ENCODE results near the gene EXOC6B. TPM values are rescaled to one million over a fixed set of nuclear protein-coding genes. Genes with fewer than 3 reads are reported as not detected.

Gene EXOC6B
- total and polyA plus RNA-seq, 8 donors = 3.4 to 57.2 (median 27.1) TPM

DNA sequence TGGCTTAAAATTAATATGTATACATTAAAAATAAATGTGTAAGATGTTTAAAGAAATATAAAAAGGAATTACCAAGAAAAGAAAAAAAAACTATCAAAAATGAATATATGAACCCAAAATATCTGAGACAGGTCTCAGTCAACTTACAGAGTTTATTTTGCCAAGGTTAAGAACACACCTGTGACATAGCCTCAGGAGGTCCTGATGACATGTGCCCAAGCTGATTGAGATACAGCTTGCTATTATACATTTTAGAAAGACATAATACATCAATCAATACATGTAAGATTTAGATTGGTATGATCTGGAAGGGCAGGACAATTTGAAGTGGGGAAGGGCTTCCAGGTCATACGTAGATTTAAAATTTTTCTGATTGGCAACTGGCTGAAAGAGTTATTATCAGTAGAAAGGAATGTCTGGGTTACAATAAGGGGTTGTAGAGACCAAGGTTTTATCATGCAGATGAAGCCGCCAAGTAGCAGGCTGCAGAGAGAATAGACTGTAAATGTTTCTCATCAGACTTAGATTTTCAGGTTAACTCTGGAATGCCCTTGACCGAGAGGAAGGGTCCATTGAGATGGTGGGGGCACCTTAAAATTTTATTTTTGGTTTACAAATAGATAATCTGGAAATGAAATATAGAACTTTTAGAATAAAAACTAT, 74.7 kb downstream of the EXOC6B start:
- no peak for DNase-seq
- H3K4me3 ChIP-seq = no peak overlapping the region
- no peaks in the 10 kb centered on the region for H3K36me3 ChIP-seq
- peaks cover 4 to 37% (median 9%) of the 10 kb centered on the region in 4 donors for H3K4me1 ChIP-seq
- intact Hi-C loops (cut with DNase I; ENCODE audit: low total_unique reads) = no loop called here
- 71 to 84% (median 80%) methylated on average over 3 of the region's 3 CpGs for WGBS, 5 donors
- TF ChIP-seq, protein P1, sequence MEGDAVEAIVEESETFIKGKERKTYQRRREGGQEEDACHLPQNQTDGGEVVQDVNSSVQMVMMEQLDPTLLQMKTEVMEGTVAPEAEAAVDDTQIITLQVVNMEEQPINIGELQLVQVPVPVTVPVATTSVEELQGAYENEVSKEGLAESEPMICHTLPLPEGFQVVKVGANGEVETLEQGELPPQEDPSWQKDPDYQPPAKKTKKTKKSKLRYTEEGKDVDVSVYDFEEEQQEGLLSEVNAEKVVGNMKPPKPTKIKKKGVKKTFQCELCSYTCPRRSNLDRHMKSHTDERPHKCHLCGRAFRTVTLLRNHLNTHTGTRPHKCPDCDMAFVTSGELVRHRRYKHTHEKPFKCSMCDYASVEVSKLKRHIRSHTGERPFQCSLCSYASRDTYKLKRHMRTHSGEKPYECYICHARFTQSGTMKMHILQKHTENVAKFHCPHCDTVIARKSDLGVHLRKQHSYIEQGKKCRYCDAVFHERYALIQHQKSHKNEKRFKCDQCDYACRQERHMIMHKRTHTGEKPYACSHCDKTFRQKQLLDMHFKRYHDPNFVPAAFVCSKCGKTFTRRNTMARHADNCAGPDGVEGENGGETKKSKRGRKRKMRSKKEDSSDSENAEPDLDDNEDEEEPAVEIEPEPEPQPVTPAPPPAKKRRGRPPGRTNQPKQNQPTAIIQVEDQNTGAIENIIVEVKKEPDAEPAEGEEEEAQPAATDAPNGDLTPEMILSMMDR (IDR thresholded peaks at IDR 0.05) = no peak
- no peaks in the 10 kb centered on the region for H3K27me3 ChIP-seq
- no peaks in the 10 kb centered on the region for H3K9me3 ChIP-seq
- no peak overlapping the region for H3K27ac ChIP-seq

DNA sequence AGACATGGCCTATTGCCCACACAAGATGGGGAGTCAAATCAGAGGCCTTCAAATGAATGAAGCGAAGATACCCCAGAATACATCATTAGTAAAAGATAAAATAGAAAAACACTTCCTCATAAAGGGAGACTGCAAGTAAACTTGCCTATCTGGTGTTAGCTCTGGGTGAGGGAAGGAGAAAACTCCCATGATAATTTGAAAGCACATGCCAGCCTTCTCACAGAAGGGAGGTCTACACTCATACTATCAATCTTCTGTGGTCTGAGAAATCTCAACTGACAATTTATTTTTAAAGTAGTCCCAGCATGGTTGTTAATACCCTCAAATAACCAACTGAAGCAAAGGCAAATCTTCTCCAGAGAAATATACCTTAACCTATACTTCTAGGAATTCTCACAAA, 75.4 kb downstream of the EXOC6B start:
- intact Hi-C loops (cut with DNase I; ENCODE audit: low total_unique reads) = no loop called here
- DNase-seq = no peak
- H3K9me3 ChIP-seq = no peaks in the 10 kb centered on the region
- peaks cover 3 to 36% (median 7%) of the 10 kb centered on the region in 4 donors for H3K4me1 ChIP-seq
- no peaks in the 10 kb centered on the region for H3K36me3 ChIP-seq
- H3K4me3 ChIP-seq = no peak overlapping the region
- no peak overlapping the region for H3K27ac ChIP-seq
- H3K27me3 ChIP-seq = no peaks in the 10 kb centered on the region
- WGBS, 5 donors = 41 to 75% (median 59%) methylated on average over 1 of the region's 1 CpG
- TF ChIP-seq POLR2A (IDR thresholded peaks at IDR 0.05) (no peak), POLR2AphosphoS5 (IDR thresholded peaks at IDR 0.05) (peak in 1 of 3 donors; percentile 8)

DNA sequence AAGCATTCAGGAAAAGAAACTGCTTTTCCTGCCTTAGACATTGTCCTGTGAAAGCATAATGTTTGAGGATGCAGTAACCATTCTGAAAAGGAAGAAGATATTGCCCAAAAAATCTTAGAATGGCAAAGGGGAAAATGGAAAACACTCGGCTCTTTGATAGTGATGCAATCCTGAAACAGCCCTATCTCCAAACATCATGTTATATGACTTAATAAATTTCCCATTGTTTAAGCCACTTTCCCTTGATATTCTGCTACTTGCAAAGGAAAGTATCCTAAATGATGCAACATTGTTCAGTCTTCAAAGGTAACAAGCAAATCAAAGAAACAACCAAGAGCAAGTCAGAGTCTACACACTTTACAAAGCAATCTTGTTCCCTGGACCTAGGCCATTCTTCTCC, 78.5 kb downstream of the EXOC6B start:
- intact Hi-C loops (cut with DNase I; ENCODE audit: low total_unique reads) = loop anchor here (10.0 kb wide), 1 partner anchor 823 kb away; no protein-coding TSS in a partner anchor
- Histone ChIP-seq H3K9me3 (no peaks in the 10 kb centered on the region), H3K4me1 (peaks cover 0 to 38% (median 3%) of the 10 kb centered on the region in 4 donors), H3K4me3 (no peak overlapping the region), H3K27ac (no peak overlapping the region), H3K36me3 (no peaks in the 10 kb centered on the region), H3K27me3 (no peaks in the 10 kb centered on the region)
- TF ChIP-seq, protein P1 (IDR thresholded peaks at IDR 0.05) = no peak
- no peak for TF ChIP-seq POLR2A (IDR thresholded peaks at IDR 0.05)
- TF ChIP-seq EP300 (IDR thresholded peaks at IDR 0.05) = no peak
- no peak for TF ChIP-seq POLR2AphosphoS5 (IDR thresholded peaks at IDR 0.05)
- no peak for DNase-seq
- WGBS, 5 donors = 63 to 84% (median 75%) methylated on average over 1 of the region's 1 CpG

DNA sequence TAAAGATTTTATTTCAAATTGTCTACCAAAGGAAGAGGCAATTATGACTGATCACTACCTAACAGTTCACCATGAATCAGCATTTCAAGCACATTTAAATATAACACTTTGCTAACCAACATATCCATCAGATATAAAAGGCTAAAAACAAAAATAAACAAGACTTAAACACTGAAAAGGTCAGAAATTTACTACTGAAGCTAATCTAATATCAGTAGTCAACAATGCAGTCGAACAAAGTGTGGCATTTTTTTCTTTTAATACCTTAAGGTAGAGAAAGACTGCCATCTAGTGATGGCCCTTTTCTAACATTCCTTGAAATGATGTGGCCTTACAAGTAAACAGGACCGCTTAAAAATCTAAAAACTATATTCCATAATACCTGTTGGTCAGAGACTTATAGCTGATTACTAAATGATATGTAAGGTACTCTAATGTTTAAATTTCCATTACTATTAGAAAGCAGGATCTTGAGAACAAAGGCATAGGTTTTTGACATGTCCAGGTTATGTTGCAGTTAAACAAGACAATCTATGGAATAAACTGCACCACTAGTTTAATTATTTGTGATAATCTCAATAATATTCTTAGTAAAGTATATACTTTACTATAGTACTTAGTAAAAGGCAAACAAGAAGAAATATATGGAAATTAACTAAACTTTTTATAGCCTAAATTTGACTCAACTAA, 80.0 kb downstream of the EXOC6B start:
- peak in 1 of 2 donors; percentile 86 for DNase-seq
- TF ChIP-seq, protein P1 (IDR thresholded peaks at IDR 0.05) = peak in 5 of 7 experiments; percentile 11 to 63 (median 61)
- TF ChIP-seq POLR2AphosphoS5 (IDR thresholded peaks at IDR 0.05) = no peak
- intact Hi-C loops (cut with DNase I; ENCODE audit: low total_unique reads) = loop anchor here (10.0 kb wide), 1 partner anchor 821 kb away; no protein-coding TSS in a partner anchor

More for the DNA sequence above, 80.0 kb downstream of the EXOC6B start:
- WGBS, 5 donors = 7 to 21% (median 17%) methylated on average over 2 of the region's 2 CpGs
- Histone ChIP-seq H3K27me3 (no peaks in the 10 kb centered on the region), H3K36me3 (peaks cover 0 to 5% (median 2%) of the 10 kb centered on the region in 4 donors), H3K4me3 (no peak overlapping the region), H3K4me1 (peaks cover 0 to 34% (median 3%) of the 10 kb centered on the region in 4 donors), H3K9me3 (no peaks in the 10 kb centered on the region), H3K27ac (no peak overlapping the region)

Measured in stomach (tissue), 9 donors.